Measurements from ENCODE around the gene MACROD2. TPM values are rescaled to one million over a fixed set of nuclear protein-coding genes. Genes with fewer than 3 reads are reported as not detected.

Gene MACROD2
- total RNA-seq, 1 experiment from 2014 or later: 3.7 TPM

DNA sequence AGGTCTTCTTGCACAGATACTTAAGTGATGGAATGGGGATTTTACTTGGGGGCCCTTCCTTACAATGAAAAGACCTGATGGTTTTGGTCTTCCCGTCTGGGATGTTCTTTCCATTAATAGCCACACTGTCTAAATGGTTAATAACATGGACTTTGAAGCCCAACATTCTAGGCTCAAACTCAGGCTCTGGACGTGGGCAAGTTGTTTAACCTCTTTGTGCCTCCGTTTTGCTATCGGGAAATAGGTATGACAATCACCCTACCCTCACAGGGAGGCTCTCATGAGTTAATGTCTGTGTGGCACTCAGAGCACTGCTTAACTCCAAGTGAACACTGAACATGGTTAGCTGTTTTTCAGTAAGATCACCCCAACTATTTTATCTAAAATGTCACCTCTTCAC is 702.8 kb downstream of the MACROD2 start:
- no peaks in the 10 kb centered on the region for H3K79me2 ChIP-seq (ENCODE audit: insufficient read depth, low read length)
- no peaks in the 10 kb centered on the region for H3K4me1 ChIP-seq (ENCODE audit: control insufficient read depth in 1 of 2, insufficient read depth in 2 of 2, low read length in 2 of 2)
- H3K4me2 ChIP-seq (ENCODE audit: low read length): no peak overlapping the region
- no peaks in the 10 kb centered on the region for H3K9me3 ChIP-seq (ENCODE audit: control insufficient read depth in 1 of 2, insufficient read depth in 1 of 2, low read depth in 1 of 2, low read length in 2 of 2)
- no peak for DNase-seq (ENCODE audit: low read depth, low spot score)
- no TSS peak for BruUV-seq (replicated peaks)
- CTCF ChIA-PET: no interaction called here
- no peak overlapping the region for H2AFZ ChIP-seq (ENCODE audit: low read depth, low read length, poor library complexity, severe bottlenecking)
- POLR2A ChIA-PET: no interaction called here
- no peaks in the 10 kb centered on the region for H3K36me3 ChIP-seq (ENCODE audit: control insufficient read depth in 1 of 2, insufficient read depth in 2 of 2, low read length in 2 of 2)
- H3K27me3 ChIP-seq (ENCODE audit: insufficient read depth, low read length): no peaks in the 10 kb centered on the region
- H3K27ac ChIP-seq (ENCODE audit: low read depth, low read length): no peak overlapping the region
- no peaks in the 10 kb centered on the region for H3K9me2 ChIP-seq (ENCODE audit: insufficient read depth)
- H3K4me3 ChIP-seq (replicated peaks in 1 of 2; ENCODE audit: low read depth in 1 of 2, low read length in 2 of 2): no peak overlapping the region
- RAD21 ChIA-PET (ENCODE audit: low non-redundant PET in 1 of 2, low total read pairs in 2 of 2, uncharacterized antibody in 2 of 2, unreplicated experiment in 2 of 2): no interaction called here
- H3K9ac ChIP-seq (ENCODE audit: low read length): no peak overlapping the region
- TF ChIP-seq ZFX (IDR thresholded peaks at IDR 0.05) (no peak), POLR2AphosphoS5 (IDR thresholded peaks at IDR 0.05; ENCODE audit: low read depth, low read length) (no peak), YY1 (IDR thresholded peaks at IDR 0.05; ENCODE audit: extremely low read depth, insufficient replicate concordance, low read depth, low read length) (no peak), RAD21 (IDR thresholded peaks at IDR 0.05; ENCODE audit: low read depth) (no peak), CEBPB (IDR thresholded peaks at IDR 0.05; ENCODE audit: low read depth) (no peak)
- TF ChIP-seq, protein P1, sequence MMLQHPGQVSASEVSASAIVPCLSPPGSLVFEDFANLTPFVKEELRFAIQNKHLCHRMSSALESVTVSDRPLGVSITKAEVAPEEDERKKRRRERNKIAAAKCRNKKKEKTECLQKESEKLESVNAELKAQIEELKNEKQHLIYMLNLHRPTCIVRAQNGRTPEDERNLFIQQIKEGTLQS (IDR thresholded peaks at IDR 0.05): no peak
- TF ChIP-seq, protein P2, sequence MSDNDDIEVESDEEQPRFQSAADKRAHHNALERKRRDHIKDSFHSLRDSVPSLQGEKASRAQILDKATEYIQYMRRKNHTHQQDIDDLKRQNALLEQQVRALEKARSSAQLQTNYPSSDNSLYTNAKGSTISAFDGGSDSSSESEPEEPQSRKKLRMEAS (IDR thresholded peaks at IDR 0.05): no peak
- TF ChIP-seq, protein P3, sequence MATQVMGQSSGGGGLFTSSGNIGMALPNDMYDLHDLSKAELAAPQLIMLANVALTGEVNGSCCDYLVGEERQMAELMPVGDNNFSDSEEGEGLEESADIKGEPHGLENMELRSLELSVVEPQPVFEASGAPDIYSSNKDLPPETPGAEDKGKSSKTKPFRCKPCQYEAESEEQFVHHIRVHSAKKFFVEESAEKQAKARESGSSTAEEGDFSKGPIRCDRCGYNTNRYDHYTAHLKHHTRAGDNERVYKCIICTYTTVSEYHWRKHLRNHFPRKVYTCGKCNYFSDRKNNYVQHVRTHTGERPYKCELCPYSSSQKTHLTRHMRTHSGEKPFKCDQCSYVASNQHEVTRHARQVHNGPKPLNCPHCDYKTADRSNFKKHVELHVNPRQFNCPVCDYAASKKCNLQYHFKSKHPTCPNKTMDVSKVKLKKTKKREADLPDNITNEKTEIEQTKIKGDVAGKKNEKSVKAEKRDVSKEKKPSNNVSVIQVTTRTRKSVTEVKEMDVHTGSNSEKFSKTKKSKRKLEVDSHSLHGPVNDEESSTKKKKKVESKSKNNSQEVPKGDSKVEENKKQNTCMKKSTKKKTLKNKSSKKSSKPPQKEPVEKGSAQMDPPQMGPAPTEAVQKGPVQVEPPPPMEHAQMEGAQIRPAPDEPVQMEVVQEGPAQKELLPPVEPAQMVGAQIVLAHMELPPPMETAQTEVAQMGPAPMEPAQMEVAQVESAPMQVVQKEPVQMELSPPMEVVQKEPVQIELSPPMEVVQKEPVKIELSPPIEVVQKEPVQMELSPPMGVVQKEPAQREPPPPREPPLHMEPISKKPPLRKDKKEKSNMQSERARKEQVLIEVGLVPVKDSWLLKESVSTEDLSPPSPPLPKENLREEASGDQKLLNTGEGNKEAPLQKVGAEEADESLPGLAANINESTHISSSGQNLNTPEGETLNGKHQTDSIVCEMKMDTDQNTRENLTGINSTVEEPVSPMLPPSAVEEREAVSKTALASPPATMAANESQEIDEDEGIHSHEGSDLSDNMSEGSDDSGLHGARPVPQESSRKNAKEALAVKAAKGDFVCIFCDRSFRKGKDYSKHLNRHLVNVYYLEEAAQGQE (IDR thresholded peaks at IDR 0.05; ENCODE audit: low read depth): no peak
- ATAC-seq: no peak
- no peaks in the 10 kb centered on the region for H4K20me1 ChIP-seq (ENCODE audit: insufficient read depth)
- intact Hi-C loops (cut with micrococcal nuclease): no loop called here

Data from HCT116 (cell line).